B cell (primary cell): Measurements from ENCODE around the gene PRPF31.

Experiments used
- EZH2 ChIP-seq: IDR thresholded peaks from 2 replicates; pipeline ENCODE4 v1.6.1; 2012; ENCODE audit warnings: borderline replicate concordance, low read depth, mild to moderate bottlenecking, moderate library complexity, low read length; ENCODE audit not compliant: insufficient read depth, poor library complexity, severe bottlenecking
- TF ChIP-seq, protein P1 (sequence below): fragments of 200-600 bp; IDR thresholded peaks from one replicate; pipeline ENCODE4 v1.8.0; 2022; ENCODE audit warnings: antibody characterized with exemption, mild to moderate bottlenecking

DNA sequence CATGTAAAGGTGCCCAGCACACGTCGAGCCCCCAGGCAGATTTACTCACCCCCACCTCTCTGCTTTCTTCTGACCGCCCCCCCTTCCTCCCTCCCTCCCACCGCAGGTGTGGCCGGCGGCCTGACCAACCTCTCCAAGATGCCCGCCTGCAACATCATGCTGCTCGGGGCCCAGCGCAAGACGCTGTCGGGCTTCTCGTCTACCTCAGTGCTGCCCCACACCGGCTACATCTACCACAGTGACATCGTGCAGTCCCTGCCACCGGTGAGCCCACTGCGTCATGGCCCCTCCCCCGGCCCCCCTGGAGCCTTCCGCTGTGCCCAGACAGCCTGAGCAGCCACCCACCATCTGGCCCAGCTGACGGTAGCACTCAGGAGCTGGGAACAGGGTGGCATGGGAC lies 8.8 kb downstream of the PRPF31 start:
- TF ChIP-seq, protein P1, sequence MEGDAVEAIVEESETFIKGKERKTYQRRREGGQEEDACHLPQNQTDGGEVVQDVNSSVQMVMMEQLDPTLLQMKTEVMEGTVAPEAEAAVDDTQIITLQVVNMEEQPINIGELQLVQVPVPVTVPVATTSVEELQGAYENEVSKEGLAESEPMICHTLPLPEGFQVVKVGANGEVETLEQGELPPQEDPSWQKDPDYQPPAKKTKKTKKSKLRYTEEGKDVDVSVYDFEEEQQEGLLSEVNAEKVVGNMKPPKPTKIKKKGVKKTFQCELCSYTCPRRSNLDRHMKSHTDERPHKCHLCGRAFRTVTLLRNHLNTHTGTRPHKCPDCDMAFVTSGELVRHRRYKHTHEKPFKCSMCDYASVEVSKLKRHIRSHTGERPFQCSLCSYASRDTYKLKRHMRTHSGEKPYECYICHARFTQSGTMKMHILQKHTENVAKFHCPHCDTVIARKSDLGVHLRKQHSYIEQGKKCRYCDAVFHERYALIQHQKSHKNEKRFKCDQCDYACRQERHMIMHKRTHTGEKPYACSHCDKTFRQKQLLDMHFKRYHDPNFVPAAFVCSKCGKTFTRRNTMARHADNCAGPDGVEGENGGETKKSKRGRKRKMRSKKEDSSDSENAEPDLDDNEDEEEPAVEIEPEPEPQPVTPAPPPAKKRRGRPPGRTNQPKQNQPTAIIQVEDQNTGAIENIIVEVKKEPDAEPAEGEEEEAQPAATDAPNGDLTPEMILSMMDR: no peak
- no peak for TF ChIP-seq EZH2
